Prostate gland (tissue), 2 donors: ENCODE data around the gene FOXD2. TPM values are rescaled to one million over a fixed set of nuclear protein-coding genes. Genes with fewer than 3 reads are reported as not detected.

ENCODE experiments used
- DNase-seq: peaks from one replicate; pipeline ENCODE4 v3.0.0-alpha.2; 2019; ENCODE audit warnings: low spot score
- H3K27ac ChIP-seq, 2 donors: fragments of 200-600 bp; sonication (generic); 2 replicates each; pipeline ENCODE4 v1.5.1; 2017 to 2019
- H3K27me3 ChIP-seq: fragments of 200-600 bp; sonication (generic); replicated peaks from 2 replicates; pipeline ENCODE4 v1.5.1; 2019; ENCODE audit not compliant: insufficient read depth
- H3K36me3 ChIP-seq, 2 donors: fragments of 200-600 bp; sonication (generic); 1 replicate in 1 of 2; 2 replicates in 1 of 2; pipeline versions ENCODE4 v1.5.1 to v1.8.1; 2017 to 2019
- H3K4me1 ChIP-seq: fragments of 200-600 bp; sonication (generic); replicated peaks from 2 replicates; pipeline ENCODE4 v1.5.1; 2019
- H3K4me3 ChIP-seq, 2 donors: fragments of 200-600 bp; sonication (generic); 2 replicates each; pipeline ENCODE4 v1.5.1; 2017 to 2019
- H3K9me3 ChIP-seq: fragments of 200-600 bp; sonication (generic); 2 replicates; pipeline ENCODE4 v1.5.1; 2017
- POLR2A ChIP-seq: fragments of 450-650 bp; IDR thresholded peaks from one replicate; pipeline ENCODE4 v1.6.1; 2016; ENCODE audit warnings: antibody characterized with exemption, mild to moderate bottlenecking
- POLR2AphosphoS5 ChIP-seq: sonication (generic); formaldehyde crosslinking; IDR thresholded peaks from one replicate; pipeline ENCODE4 v1.6.1; 2017; ENCODE audit warnings: antibody characterized with exemption
- WGBS: methylation state at CpG from one replicate; pipeline ENCODE4 v1.1.5; 2018; 5-methylcytosine and 5-hydroxymethylcytosine counted together
- intact Hi-C: fragments of 100-400 bp; cut with DNase I; formaldehyde crosslinking; loops from one replicate; pipeline ENCODE4 v1.14.2; 2022
- total RNA-seq, 2 donors: library from RNA; depleted of rRNA; stranded (reverse); fragments of >200 nt; gene quantifications; one replicate each; pipeline ENCODE4 v1.1.0, GENCODE V29; 2016
- TF ChIP-seq, protein P1 (sequence below), 4 experiments: fragments of 200-600 bp in 2 of 4; fragments of 450-650 bp in 2 of 4; sonication (generic) in 2 of 4; IDR thresholded peaks; 1 replicate in 3 of 4; 2 replicates in 1 of 4; pipeline ENCODE4 v1.5.1; 2016 to 2019; ENCODE audit warnings: antibody characterized with exemption in 4 of 4, mild to moderate bottlenecking in 2 of 4, moderate library complexity in 2 of 4

Gene FOXD2
- total RNA-seq, 2 donors from 2014 or later = 1.2 to 1.8 TPM

DNA sequence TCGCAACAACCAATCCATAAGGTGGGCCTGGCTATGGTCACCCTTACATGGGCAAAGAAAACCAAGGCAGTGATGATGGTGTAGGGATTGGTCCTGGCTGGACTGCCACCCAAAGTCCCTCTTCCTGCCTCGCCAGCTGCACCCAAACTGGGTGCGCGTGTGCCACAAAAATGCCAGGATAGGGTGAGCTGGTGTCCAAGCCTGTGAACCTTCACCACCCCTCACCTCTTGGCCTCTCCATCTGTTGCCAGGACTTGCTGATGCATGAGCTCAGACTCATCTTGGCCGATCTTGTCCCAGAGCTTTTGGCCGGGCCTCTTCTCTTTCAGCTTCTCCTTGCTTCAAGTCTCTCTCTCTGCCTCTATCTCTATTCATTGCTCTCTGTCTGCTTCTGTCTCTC, 41.8 kb downstream of the FOXD2 start:
- TF ChIP-seq POLR2A (no peak), POLR2AphosphoS5 (no peak)
- TF ChIP-seq, protein P1, sequence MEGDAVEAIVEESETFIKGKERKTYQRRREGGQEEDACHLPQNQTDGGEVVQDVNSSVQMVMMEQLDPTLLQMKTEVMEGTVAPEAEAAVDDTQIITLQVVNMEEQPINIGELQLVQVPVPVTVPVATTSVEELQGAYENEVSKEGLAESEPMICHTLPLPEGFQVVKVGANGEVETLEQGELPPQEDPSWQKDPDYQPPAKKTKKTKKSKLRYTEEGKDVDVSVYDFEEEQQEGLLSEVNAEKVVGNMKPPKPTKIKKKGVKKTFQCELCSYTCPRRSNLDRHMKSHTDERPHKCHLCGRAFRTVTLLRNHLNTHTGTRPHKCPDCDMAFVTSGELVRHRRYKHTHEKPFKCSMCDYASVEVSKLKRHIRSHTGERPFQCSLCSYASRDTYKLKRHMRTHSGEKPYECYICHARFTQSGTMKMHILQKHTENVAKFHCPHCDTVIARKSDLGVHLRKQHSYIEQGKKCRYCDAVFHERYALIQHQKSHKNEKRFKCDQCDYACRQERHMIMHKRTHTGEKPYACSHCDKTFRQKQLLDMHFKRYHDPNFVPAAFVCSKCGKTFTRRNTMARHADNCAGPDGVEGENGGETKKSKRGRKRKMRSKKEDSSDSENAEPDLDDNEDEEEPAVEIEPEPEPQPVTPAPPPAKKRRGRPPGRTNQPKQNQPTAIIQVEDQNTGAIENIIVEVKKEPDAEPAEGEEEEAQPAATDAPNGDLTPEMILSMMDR (IDR thresholded peaks at IDR 0.05) = no peak
- peaks cover 4% of the 10 kb centered on the region for H3K4me1 ChIP-seq
- no peak overlapping the region for H3K27ac ChIP-seq
- no peak for DNase-seq
- intact Hi-C loops = no loop called here
- WGBS = 78% methylated on average over 6 of the region's 6 CpGs
- no peaks in the 10 kb centered on the region for H3K9me3 ChIP-seq
- no peaks in the 10 kb centered on the region for H3K27me3 ChIP-seq
- no peak overlapping the region for H3K4me3 ChIP-seq
- H3K36me3 ChIP-seq = no peaks in the 10 kb centered on the region

DNA sequence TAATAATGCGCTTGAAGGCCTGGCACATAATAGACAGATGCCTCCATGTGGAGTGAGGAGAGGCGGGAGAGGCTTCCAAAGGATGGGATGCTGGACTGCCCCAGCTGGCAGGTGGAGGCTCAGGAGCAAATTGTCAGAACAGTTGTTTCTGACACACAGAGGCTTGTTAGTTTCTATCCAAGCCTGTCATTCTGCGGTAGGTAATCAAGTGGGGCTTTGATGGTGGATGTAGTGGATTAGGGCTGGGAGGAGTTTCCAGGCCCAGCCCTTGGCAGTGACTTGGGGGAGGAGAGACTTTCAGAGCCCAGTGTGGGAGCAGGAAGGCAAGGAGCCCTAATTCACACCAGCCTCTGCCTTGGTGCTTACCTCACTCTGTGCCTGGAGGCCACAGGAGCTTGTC, 44.1 kb downstream of the FOXD2 start:
- DNase-seq = no peak
- Histone ChIP-seq H3K27me3 (no peaks in the 10 kb centered on the region), H3K27ac (no peak overlapping the region), H3K4me1 (peaks cover 4% of the 10 kb centered on the region), H3K4me3 (no peak overlapping the region), H3K36me3 (no peaks in the 10 kb centered on the region), H3K9me3 (no peaks in the 10 kb centered on the region)
- WGBS = 94% methylated on average over 3 of the region's 3 CpGs
- intact Hi-C loops = no loop called here
- TF ChIP-seq, protein P1 (IDR thresholded peaks at IDR 0.05) = no peak
- no peak for TF ChIP-seq POLR2A
- no peak for TF ChIP-seq POLR2AphosphoS5

DNA sequence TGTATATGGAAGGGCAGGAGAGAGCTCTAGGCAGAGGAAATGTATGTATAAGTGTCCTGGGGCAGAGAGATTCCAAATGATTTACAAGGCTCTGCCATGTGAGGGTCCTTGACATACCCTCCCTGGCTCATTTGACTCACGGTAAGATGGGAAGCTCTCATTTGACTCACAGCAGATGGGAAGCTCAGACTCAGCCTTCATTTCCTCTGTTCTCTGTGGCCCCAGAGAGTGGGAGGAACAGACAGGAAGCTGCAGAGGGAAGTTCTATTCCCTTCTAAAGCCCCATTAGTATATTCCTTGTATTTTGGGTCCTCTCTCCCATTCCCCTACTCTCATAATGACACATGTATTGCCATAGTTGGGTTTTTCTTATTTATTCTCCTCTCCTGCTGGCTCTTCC, 44.9 kb downstream of the FOXD2 start:
- Histone ChIP-seq H3K27ac (no peak overlapping the region), H3K36me3 (no peaks in the 10 kb centered on the region), H3K27me3 (no peaks in the 10 kb centered on the region), H3K4me3 (no peak overlapping the region), H3K4me1 (peaks cover 4% of the 10 kb centered on the region), H3K9me3 (no peaks in the 10 kb centered on the region)
- 80% methylated on average over 1 of the region's 1 CpG for WGBS
- DNase-seq = no peak
- no peak for TF ChIP-seq POLR2A
- TF ChIP-seq, protein P1 (IDR thresholded peaks at IDR 0.05) = no peak
- no peak for TF ChIP-seq POLR2AphosphoS5
- intact Hi-C loops = no loop called here

DNA sequence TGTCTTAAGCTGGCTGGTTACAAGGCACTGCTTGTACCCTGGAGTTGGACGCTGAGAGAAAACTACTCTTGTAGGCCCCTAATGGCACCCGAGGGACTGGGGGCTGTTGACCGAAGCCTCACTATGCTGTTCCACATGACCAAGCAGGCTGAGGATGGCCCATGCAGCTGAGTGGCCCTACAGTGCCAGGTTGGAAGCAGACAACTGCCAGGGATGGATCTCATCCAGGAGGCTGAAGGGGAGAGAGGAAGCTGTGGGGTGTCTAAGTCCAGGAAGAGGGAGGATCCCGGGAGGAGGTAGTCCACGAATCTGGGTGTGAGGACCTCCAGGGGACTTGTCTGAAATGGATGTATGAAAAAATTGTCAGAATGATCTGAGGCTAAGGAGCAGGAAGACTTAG, 45.8 kb downstream of the FOXD2 start:
- Histone ChIP-seq H3K27ac (no peak overlapping the region), H3K36me3 (no peaks in the 10 kb centered on the region), H3K27me3 (no peaks in the 10 kb centered on the region), H3K4me1 (no peaks in the 10 kb centered on the region), H3K9me3 (no peaks in the 10 kb centered on the region), H3K4me3 (no peak overlapping the region)
- DNase-seq = no peak
- intact Hi-C loops = no loop called here
- TF ChIP-seq POLR2A (no peak), POLR2AphosphoS5 (no peak)
- TF ChIP-seq, protein P1 (IDR thresholded peaks at IDR 0.05) = no peak
- 92% methylated on average over 5 of the region's 5 CpGs for WGBS

DNA sequence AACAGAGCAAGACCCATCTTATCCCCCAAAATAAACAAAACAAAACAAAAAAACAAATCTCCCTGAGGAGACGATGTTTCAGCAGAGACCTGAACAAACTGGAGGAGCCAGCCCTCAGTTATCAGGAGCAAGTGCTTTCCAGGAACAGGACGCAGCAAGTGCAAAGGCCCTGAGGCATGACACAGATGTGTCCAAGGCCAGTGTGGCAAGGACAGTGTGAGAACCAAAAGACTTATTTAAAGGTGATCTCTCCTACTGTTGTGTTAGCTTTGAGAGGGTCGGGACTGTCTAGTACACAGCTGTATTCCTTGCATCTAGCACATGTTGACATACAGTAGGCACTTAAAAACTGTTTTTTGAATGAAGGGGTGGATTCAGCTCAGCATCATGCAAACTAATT, 48.0 kb downstream of the FOXD2 start:
- DNase-seq = no peak
- TF ChIP-seq POLR2AphosphoS5 = no peak
- intact Hi-C loops = no loop called here
- no peak overlapping the region for H3K4me3 ChIP-seq
- H3K36me3 ChIP-seq = no peaks in the 10 kb centered on the region
- no peaks in the 10 kb centered on the region for H3K27me3 ChIP-seq
- no peak overlapping the region for H3K27ac ChIP-seq
- H3K9me3 ChIP-seq = no peaks in the 10 kb centered on the region
- no peaks in the 10 kb centered on the region for H3K4me1 ChIP-seq
- WGBS = 84% methylated on average over 3 of the region's 3 CpGs
